ENCODE data around the gene TRPM5. TPM values are rescaled to one million over a fixed set of nuclear protein-coding genes. Genes with fewer than 3 reads are reported as not detected.

The TRPM5 gene
- total RNA-seq, 1 donor from 2014 or later: not detected

- peaks cover 2% of the 10 kb centered on the region for H3K9me3 ChIP-seq (ENCODE audit: insufficient read depth, low read depth, low read length)
- H3K27ac ChIP-seq (ENCODE audit: low read depth, low read length): no peak overlapping the region
- Mint-ChIP-seq H3K4me3 (ENCODE audit: unreplicated experiment) (no peak overlapping the region), H3K4me1 (ENCODE audit: low read depth, unreplicated experiment) (no peaks in the 10 kb centered on the region), H3K9me3 (ENCODE audit: unreplicated experiment) (no peaks in the 10 kb centered on the region), H3K27me3 (ENCODE audit: low read depth, unreplicated experiment) (peaks cover 18% of the 10 kb centered on the region), H3K27ac (ENCODE audit: unreplicated experiment) (no peak overlapping the region), H3K36me3 (ENCODE audit: low read depth, unreplicated experiment) (no peaks in the 10 kb centered on the region)
- no peaks in the 10 kb centered on the region for H3K4me1 ChIP-seq (ENCODE audit: insufficient read depth, low read length)
- H2AFZ ChIP-seq (ENCODE audit: low read depth, low read length): no peak overlapping the region
- no peaks in the 10 kb centered on the region for H3K27me3 ChIP-seq (ENCODE audit: insufficient read depth, low read length)
- FAIRE-seq (no peak), DNase-seq (ENCODE audit: low read depth) (no peak)
- no peak overlapping the region for H3K9ac ChIP-seq (ENCODE audit: low read length)
- no peak overlapping the region for H3K4me2 ChIP-seq (ENCODE audit: low read length)
- no peaks in the 10 kb centered on the region for H3K79me2 ChIP-seq (ENCODE audit: insufficient read depth, low read length)
- H3K36me3 ChIP-seq (ENCODE audit: insufficient read depth, low read length): no peaks in the 10 kb centered on the region
- H4K20me1 ChIP-seq (ENCODE audit: insufficient read depth, low read length): peaks cover 2% of the 10 kb centered on the region
- no peak overlapping the region for H3K4me3 ChIP-seq (ENCODE audit: insufficient read depth, low read depth, low read length)
- TF ChIP-seq CTCF (IDR thresholded peaks at IDR 0.05; ENCODE audit: insufficient read depth, low read depth, low read length) (no peak), EZH2 (IDR thresholded peaks at IDR 0.05; ENCODE audit: insufficient read depth, low read length) (no peak)
Observed at GRCh38 chr11:2424811-2425495, 19.4 kb downstream of the TRPM5 start.

GRCh38 chr11:2423157-2424025, 20.9 kb downstream of the TRPM5 start:
- no peak overlapping the region for H3K4me3 Mint-ChIP-seq (ENCODE audit: unreplicated experiment)
- FAIRE-seq (no peak), DNase-seq (ENCODE audit: low read depth) (no peak)
- Histone ChIP-seq H2AFZ (ENCODE audit: low read depth, low read length) (no peak overlapping the region), H3K9ac (ENCODE audit: low read length) (no peak overlapping the region), H3K9me3 (ENCODE audit: insufficient read depth, low read depth, low read length) (no peaks in the 10 kb centered on the region), H3K4me2 (ENCODE audit: low read length) (no peak overlapping the region), H3K79me2 (ENCODE audit: insufficient read depth, low read length) (no peaks in the 10 kb centered on the region), H3K27ac (ENCODE audit: low read depth, low read length) (no peak overlapping the region), H3K4me3 (ENCODE audit: insufficient read depth, low read depth, low read length) (no peak overlapping the region), H4K20me1 (ENCODE audit: insufficient read depth, low read length) (no peaks in the 10 kb centered on the region), H3K36me3 (ENCODE audit: insufficient read depth, low read length) (no peaks in the 10 kb centered on the region), H3K4me1 (ENCODE audit: insufficient read depth, low read length) (no peaks in the 10 kb centered on the region), H3K27me3 (ENCODE audit: insufficient read depth, low read length) (no peaks in the 10 kb centered on the region)
- no peaks in the 10 kb centered on the region for H3K4me1 Mint-ChIP-seq (ENCODE audit: low read depth, unreplicated experiment)
- peaks cover 18% of the 10 kb centered on the region for H3K27me3 Mint-ChIP-seq (ENCODE audit: low read depth, unreplicated experiment)
- TF ChIP-seq EZH2 (IDR thresholded peaks at IDR 0.05; ENCODE audit: insufficient read depth, low read length) (no peak), CTCF (IDR thresholded peaks at IDR 0.05; ENCODE audit: insufficient read depth, low read depth, low read length) (no peak)
- no peaks in the 10 kb centered on the region for H3K36me3 Mint-ChIP-seq (ENCODE audit: low read depth, unreplicated experiment)
- H3K9me3 Mint-ChIP-seq (ENCODE audit: unreplicated experiment): no peaks in the 10 kb centered on the region
- no peak overlapping the region for H3K27ac Mint-ChIP-seq (ENCODE audit: unreplicated experiment)

Measured in astrocyte (in vitro differentiated cells and primary cell).